Stimulated activated CD4-positive, alpha-beta T cell treated with anti-CD3 and anti-CD28 coated beads, Interleukin-15, amount 100 ng/mL, for 1 hour (primary cell): Measurements from ENCODE around the gene OCRL.

Source experiments
- DNase-seq, 2 donors: peaks; one replicate each; pipeline ENCODE4 v3.0.0-alpha.2; 2020; ENCODE audit warnings: low read depth in 1 of 2, low spot score in 1 of 2

The OCRL gene

DNA sequence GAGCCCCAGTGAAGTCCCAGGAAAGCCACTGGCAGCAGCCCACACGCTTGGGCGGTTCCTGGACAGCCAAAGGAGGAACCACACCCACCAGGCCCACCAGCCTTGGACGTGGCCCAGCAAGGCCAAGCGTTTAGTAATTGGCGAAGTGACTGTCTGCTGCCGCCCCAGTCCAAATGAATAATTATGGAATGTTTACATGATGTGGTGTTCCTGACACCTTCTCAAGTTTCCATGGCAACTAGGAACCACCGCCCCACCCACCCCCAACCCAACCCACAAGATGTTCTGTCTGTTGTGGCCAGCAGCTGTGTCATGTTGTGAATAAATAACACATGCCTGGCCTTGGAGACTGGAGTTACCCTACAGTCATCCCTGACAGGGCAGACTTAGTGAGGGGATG, 92.4 kb downstream of the OCRL start:
- no peak for DNase-seq

DNA sequence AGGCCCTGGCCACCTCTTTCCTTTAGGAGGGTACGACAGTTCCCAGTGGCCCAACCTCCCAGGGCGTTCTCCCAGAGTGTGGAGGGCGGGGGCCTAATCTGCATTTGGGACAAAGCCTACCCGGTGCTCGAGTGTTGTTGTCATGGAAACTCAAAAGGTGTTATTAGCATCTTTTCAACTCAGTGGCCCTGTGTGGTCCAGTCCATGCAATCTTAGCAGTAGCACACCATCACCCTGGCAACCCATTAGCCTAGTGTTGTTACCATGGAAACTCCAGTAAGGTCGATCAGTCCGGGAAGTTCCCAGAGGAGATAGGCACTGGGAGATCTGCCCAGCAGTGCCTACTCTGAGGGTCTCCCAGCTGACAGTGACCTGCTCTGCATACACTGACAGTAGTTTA, 94.5 kb downstream of the OCRL start:
- no peak for DNase-seq

DNA sequence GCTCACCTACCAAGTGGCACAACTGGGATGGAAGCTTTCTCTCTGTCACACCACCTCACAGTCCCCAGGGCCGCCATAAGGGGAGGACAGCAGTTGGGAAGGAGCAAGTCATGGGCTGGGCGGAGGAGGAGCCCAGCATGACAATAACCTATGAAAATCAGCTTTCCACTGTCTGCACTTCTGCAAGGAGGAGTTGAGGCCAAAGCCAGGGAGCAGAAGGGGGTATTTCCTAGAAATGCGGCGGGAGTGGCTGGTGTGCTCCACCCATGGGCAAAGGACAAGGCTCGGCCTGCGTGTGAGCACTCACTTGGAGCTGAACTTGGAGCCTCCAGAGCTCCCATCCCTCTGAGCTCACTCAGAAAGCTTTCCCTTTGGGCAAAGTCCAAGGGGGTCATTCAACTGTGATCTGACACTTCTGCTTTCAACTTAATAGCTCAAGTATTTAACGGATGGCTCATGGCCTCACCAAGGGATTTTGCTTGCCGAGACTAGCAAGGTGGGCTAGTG, 96.2 kb downstream of the OCRL start:
- DNase-seq, result no peak

DNA sequence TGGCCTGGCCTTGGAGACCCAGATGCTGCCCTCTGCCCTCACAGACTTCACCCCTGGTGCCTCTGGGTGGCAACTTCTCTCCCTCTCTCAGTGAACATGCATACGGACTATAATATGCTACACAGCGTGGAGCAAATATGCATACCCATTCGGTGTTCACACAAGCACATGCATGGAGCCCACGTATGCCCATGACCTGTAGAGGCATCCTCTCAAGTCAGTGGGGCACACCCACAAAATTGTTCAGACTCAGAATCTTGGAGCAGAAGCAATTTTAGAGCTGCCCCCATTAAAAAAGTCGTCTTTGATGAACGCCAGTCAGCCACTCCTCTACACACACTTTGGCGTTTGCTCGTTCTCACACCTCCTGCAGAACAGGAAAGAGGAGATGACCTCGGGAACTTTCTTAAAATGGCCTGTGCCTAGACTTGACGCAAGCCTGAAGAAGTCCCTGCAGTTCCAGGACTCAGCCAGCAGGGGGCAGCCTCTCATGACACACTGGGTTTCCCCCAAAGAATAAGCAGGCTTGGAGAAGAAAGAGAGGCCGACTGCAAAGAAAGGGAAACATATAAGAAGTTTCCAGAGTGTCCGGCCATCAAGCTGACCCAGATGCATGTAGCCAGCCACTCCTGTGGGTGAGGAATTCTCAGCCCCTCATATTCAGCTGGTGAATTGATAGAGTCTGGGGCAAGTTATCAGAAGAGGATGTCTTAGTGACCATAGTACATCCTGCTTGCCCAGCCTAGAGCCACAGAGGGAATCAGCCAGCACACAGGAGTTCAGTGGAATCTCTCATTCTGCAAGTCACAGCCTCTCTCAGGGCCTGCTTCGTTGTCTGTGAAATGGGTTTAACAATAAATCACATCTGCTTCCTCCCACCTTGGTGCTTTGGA, 97.4 kb downstream of the OCRL start:
- DNase-seq, result peak; percentile 36 to 59

DNA sequence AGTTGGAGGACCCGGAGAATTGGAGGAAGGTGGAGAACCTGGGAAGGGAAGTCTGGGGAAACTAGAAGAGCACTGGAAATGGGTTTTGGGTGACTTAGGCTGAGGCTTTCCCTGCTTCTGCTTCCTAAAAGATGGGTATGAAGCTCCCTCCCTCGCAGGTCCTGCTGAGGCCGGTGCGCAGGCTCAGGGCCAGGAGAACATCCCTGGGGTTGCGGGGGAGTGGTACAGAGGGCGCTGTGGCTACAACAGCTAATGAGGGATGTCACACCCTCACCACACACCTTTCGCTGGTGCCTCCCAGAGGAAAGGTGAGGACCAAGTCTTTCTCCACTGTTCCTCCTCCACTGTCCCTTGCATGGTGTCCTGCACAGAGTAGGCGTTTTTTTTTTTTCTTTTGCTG, 98.9 kb downstream of the OCRL start:
- no peak for DNase-seq

DNA sequence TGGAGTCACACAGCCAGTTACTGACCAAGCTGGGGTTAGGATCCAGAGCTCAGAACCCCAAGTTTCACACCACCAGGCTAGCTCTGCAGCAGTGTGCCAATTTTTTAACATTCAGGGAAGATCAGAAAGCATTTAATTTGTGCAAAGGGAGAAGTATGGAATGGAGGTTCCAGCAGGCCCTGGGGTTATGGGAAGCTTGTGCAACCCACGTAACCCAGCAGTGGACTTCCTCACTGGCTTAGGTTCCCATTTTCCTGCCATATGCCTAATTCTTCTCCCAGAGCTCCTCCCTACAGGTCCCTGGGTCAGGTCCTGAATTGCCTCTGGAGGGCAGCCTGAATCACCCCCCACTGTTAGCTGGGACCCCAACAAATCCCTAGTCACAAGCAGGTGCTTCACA, 100.7 kb downstream of the OCRL start:
- no peak for DNase-seq

DNA sequence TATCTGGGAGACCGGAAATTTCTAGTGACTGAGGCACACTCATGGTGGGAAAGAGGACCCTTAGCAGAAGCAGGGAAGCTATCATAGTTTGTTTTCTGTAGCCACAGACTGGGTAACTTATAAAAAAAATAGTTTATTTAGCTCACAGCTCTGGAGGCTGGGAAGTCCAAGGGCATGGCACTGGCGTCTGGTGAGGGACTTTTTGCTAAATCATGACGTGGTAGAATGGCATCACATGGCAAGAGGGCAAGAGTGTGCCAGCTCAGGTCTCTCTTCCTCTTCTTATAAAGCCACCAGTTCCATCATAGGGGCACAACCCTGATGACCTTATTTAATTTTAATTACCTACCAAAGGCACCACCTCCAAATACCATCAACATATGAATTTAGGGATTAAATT, 101.4 kb downstream of the OCRL start:
- no peak for DNase-seq

DNA sequence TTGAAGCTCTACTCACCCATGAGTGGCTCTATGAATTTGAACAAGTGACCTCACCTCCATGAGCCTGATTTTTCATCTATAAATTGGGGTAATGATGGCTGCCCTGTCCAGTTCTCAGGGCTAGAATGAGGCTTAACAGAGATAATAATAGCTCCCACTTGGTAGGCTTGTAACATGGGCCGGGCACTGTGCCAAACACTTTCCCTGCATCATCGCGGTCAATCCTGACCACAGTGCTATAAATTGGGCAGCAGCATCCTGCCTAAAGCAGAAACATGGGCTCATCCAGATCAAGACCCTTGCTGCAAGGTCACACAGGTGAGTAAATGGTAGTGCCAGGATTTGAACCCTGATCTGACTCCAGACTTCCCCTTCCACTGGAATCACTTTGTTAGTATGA, 101.9 kb downstream of the OCRL start:
- DNase-seq, result no peak
